ENCODE results near the gene ATL2.

Gene ATL2

DNA sequence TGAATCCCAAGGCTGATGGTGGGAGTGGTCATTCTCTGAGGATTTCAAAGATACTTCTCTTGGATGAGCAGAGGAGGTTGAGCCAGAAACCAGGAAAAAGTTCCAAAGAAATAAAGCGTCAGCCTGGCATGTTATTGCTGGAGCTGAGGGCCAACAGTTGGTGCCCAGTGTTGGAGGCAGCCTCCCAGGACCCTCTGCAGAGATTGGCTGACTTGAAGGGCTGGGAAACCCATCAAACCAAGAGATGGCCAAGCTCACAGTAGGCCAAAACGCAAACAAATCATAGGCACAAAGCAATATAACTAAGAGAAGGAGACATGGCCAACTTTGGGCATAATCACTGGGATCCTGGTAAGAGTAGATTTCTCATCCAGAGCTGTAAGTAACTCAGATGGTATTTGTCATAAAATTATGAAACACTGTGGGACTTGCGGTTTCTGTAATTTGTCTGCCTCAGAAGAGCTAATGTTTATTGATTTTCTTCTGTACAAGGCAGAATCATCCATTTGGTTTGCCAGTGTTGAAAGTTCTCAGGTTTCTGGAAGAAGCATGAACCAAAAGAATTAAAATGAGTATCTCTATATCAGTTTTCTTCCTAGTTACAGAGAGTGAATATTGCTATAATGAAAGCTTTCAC lies 108.3 kb downstream of the ATL2 start:
- H3K27ac ChIP-seq = no peak overlapping the region
- TF ChIP-seq ZFX (IDR thresholded peaks at IDR 0.05; ENCODE audit: borderline replicate concordance) = no peak
- TF ChIP-seq, protein P1, sequence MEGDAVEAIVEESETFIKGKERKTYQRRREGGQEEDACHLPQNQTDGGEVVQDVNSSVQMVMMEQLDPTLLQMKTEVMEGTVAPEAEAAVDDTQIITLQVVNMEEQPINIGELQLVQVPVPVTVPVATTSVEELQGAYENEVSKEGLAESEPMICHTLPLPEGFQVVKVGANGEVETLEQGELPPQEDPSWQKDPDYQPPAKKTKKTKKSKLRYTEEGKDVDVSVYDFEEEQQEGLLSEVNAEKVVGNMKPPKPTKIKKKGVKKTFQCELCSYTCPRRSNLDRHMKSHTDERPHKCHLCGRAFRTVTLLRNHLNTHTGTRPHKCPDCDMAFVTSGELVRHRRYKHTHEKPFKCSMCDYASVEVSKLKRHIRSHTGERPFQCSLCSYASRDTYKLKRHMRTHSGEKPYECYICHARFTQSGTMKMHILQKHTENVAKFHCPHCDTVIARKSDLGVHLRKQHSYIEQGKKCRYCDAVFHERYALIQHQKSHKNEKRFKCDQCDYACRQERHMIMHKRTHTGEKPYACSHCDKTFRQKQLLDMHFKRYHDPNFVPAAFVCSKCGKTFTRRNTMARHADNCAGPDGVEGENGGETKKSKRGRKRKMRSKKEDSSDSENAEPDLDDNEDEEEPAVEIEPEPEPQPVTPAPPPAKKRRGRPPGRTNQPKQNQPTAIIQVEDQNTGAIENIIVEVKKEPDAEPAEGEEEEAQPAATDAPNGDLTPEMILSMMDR (IDR thresholded peaks at IDR 0.05) = no peak

DNA sequence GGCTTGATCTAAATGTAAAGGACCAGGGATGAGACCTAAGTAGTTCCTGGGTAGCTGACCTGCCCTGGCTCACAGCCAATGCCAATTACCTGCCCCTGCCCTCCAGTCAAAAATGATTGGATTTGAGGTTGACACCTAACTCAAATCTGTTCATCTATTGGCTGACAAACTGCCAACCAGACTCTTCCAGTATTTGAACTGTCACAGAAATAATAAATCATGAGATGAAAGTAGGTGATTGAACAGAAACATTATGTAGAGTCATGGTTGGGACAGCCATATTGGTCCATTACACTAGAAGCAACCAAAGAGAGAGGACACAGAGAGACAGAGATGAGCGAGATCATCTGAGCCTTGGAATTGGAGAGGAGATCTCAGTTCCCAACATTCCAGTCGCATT lies 109.1 kb downstream of the ATL2 start:
- no peak overlapping the region for H3K27ac ChIP-seq
- TF ChIP-seq, protein P1 (IDR thresholded peaks at IDR 0.05) = no peak
- TF ChIP-seq ZFX (IDR thresholded peaks at IDR 0.05; ENCODE audit: borderline replicate concordance) = no peak

- no peak overlapping the region for H3K27ac ChIP-seq
- no peak for TF ChIP-seq ZFX (IDR thresholded peaks at IDR 0.05; ENCODE audit: borderline replicate concordance)
- TF ChIP-seq, protein P1 (IDR thresholded peaks at IDR 0.05) = no peak
Measured at GRCh38 chr2:38267270-38267925, 109.7 kb downstream of the ATL2 start.

- H3K27ac ChIP-seq = no peak overlapping the region
- TF ChIP-seq, protein P1 (IDR thresholded peaks at IDR 0.05) = no peak
- no peak for TF ChIP-seq ZFX (IDR thresholded peaks at IDR 0.05; ENCODE audit: borderline replicate concordance)
Measured at GRCh38 chr2:38266382-38267061, 110.6 kb downstream of the ATL2 start.

DNA sequence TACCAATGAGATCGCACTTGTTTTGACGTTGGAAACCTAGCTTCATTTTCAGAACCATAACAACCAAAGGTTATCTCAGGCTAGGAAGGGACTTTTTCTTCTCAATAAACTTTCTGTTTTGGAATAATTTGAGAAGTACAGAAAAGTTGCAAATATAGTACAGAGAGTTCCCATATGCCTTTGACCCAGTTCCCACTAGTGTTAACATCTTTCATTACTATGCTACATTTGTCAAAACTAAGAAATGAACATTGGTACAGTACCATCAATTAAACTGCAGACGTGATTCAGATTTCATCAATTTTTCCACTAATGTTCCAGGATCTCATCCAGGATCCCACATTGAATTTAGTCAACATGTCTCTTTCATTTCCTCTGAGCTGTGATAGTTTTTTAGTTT lies 111.6 kb downstream of the ATL2 start:
- H3K27ac ChIP-seq = no peak overlapping the region
- no peak for TF ChIP-seq ZFX (IDR thresholded peaks at IDR 0.05; ENCODE audit: borderline replicate concordance)
- TF ChIP-seq, protein P1 (IDR thresholded peaks at IDR 0.05) = no peak

DNA sequence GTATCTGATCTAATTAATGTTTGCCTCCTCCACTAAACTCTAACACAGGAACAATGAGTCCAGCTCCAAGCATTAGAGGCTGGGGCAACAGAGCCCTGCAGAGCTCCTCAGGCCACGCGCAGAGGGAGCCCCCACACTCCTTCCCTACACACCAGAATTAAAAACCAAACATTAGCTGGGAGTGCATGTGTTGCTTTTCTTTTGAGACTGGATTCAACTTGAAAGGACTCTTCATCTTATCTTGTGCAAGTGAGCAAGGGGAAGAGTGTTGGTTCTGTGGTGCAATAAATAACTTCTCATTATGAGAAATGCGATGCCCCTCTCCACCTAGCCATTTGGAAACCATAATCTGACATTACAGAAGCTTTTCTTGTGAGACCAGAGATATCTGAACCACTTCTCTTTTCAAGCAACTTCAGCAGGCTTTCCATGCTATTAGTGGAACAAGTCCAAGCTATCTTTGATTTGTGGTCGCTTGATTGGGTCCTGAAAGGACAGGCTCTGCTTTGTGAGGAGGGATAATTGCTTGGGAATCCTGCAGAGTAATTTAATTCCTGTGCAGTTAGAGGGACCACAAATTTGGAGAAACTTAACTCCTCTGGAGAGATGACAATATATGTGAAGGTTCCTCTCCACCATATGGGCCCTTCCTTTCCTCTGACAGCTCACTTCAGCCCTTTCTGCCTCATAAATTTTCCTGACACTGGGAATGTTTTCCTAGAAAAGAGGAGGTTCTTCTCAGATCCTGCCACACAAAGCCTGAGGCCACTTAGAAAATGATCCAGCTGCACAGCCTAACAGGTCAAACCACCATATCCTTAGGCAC lies 112.5 kb downstream of the ATL2 start:
- no peak overlapping the region for H3K27ac ChIP-seq
- TF ChIP-seq ZFX (IDR thresholded peaks at IDR 0.05; ENCODE audit: borderline replicate concordance) = no peak
- TF ChIP-seq, protein P1 (IDR thresholded peaks at IDR 0.05) = no peak
